Left colon (tissue), 2 donors: ENCODE results near the gene TRDN. TPM values are rescaled to one million over a fixed set of nuclear protein-coding genes. Genes with fewer than 3 reads are reported as not detected.
"Not testable (repeated sequence)": the region's sequence is repeated elsewhere in the genome, so short reads cannot be mapped to it uniquely, and the experiment has no call there.

ENCODE experiments used
- ATAC-seq: fragments of 200-7000 bp; cut with Tn5 transposase; one replicate; pipeline ENCODE4 v1.9.1; 2020; ENCODE audit warnings: mild to moderate bottlenecking, moderate library complexity
- DNase-seq, 2 donors: peaks; one replicate each; pipeline ENCODE4 v3.0.0-alpha.2; 2020
- intact Hi-C, 2 donors: fragments of 100-400 bp; cut with DNase I in 1 of 2; cut with micrococcal nuclease in 1 of 2; formaldehyde crosslinking; loops; one replicate each; pipeline versions ENCODE4 v1.11.2 to v1.14.0; 2022; cut with DNase I, micrococcal nuclease
- total RNA-seq, 2 donors: library from RNA; stranded (reverse); fragmentation: NEBNext Ultra II Directional; extraction: Animal tissue kit (Norgen Biotek cat#: 25700); gene quantifications; one replicate each; pipeline ENCODE4 v1.2.1, GENCODE V29; 2021
- donor health status: DM: no; HTN: no; CAD: no.
- donor health status: DM: yes; HTN: yes; CAD: no.

Gene TRDN
- total RNA-seq, 2 donors from 2014 or later, result not detected

DNA sequence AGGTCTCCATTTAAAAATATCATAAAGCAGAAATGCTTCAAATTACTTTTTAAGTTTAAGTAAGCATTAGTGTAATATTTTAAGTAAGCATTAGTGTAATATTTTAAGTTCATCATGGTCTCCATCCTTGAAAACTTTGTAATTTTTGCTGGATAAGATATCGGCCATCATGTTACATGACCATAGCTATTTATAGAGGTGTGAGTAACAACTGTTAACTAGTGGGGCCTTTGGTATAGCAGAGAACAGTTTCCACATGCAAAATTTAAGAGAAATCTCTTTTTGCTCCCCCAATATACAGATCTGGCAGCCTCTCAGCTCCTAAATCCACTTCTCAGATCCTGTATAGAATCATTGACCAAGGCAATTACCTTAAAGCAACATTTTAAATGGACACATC, 468 bp downstream of the TRDN start:
- no peak for ATAC-seq
- DNase-seq, result no peak
- intact Hi-C loops, result no loop called here

- intact Hi-C loops, result no loop called here
- ATAC-seq (no peak), DNase-seq (no peak)
Measured at GRCh38 chr6:123635567-123635966, 1.2 kb downstream of the TRDN start.

DNA sequence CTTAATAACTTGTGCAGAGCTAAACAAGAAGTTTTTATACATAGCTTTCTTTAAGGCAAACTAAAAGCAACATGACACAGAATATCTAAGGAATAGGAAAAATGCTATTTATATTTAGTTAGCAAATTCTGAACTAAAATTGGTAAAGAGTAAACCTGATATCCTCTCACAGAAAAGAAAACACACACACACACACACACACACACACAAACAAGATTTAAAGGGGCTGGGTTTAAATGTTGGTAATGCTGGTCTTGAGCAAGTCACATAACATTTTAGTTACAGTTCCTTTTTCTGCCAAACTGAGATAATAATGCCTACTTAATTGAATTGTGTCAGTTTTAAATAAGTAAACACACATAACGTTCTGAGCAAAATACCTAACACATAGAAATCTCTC, 1.6 kb downstream of the TRDN start:
- ATAC-seq (no peak), DNase-seq (no peak)
- intact Hi-C loops, result no loop called here

DNA sequence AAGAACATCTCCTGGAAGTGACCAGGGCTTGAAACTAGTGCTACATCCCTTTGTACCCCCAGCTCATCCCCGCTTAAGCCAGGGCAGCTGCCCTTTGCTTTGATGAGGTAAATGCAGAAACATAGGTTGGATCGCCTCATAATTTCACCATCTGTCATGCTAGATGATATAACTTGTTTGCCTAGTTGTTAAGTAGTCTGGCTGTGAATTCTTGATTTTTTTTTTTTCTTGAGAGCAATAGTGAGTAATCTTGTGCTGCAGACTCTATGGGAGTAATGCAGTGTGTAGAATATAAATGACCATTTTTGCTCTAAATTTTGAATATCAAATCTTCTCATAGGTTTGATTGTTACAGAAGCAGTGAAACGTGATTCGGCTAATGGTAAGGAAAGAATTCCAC, 4.1 kb downstream of the TRDN start:
- DNase-seq (no peak), ATAC-seq (no peak)
- intact Hi-C loops, result no loop called here

DNA sequence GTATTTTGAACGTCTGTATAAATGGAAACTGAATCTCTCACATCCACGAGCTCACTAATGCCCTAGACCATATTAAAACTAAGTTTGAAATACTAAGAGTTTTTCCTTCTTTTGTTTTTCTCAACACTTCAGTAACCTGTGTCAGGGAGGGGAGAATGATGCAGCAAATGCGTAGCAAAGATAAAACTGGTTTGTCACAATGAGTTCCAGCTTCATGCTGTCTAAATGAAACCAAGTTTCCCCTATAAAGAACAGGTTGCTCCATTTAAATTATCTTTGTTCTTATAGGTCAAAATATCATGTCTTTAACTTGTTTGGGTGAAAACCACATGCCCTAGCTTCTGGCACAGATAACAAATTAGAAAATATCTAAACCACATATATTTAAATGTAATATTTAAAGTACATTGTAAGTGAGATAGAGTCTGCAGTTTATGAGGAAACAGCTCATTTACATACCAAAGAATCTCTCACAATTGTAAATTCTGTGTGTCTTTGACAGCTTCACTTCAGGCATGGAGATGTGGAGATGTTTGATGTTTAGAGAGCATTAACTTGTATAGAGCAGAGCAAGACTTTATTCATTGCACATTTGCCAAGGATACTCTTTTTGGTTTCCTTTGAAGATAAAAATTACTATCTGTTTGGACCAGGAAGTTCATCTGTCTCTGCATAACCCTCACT, 7.3 kb downstream of the TRDN start:
- ATAC-seq (no peak), DNase-seq (no peak)
- intact Hi-C loops, result no loop called here

- intact Hi-C loops, result no loop called here
- DNase-seq, result no peak
- ATAC-seq, result no peak
Measured at GRCh38 chr6:123625696-123626095, 11.1 kb downstream of the TRDN start.

GRCh38 chr6:123622780-123623179, 14.0 kb downstream of the TRDN start:
- intact Hi-C loops, result no loop called here
- DNase-seq, result no peak
- no peak for ATAC-seq

DNA sequence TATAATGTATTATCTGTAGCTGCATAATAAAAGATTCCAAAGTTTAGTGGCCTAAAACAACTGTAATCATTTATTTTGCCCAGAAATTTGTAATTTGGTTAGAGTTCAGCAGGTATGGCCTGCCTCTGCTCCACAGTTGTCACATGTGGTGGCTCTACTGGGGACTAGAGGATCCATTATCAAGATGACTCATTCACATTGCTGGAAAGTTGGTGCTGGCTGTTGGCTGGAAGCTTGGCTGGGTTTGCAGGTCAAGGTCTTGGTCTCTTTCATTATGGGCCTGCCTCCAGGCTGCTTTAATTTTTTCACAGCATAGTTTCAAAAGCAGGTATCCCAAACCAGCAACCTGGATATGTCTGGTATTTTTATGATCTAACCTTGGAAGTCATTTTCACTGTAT, 17.6 kb downstream of the TRDN start:
- ATAC-seq, result no peak
- DNase-seq, result no peak
- intact Hi-C loops, result no loop called here

DNA sequence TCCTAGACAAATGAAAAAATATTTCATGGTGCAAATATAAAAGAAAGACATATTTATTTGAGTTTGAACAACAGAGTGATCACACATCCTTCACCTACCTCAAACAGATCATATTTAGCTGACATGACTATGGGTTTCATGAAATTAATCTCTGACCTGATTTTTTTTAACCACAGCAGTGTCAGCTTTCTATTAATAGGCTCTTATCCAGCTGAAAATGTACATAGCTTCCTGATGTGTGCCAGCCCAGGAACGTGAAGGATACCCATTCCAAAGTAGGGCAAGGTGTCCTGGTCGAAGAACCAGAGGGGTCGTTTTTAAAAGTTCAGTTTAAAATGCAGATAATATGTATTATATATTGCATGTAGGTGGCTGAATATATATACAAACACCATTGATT, 19.8 kb downstream of the TRDN start:
- intact Hi-C loops, result no loop called here
- ATAC-seq (no peak), DNase-seq (no peak)

DNA sequence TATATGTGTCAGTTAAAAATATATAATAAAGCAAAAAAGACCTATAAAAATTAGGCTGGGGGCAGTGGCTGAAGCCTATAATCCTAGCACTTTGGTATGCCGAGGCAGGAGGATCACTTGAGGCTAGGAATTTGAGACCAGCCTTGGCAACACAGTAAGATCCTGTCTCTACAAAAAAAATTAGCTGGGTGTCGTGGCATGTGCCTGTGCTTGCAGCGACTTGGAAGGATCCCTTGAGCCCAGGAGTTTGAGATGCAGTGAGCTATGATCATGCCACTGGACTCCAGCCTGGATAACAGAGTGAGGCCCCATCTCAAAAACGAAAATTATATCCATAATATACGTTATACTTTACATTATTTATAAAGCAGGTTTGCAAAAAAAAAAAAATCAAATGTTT, 20.7 kb downstream of the TRDN start:
- ATAC-seq, result no peak
- intact Hi-C loops, result no loop called here
- DNase-seq, result no peak

GRCh38 chr6:123610779-123611178, 26.0 kb downstream of the TRDN start:
- DNase-seq (no peak), ATAC-seq (no peak)
- intact Hi-C loops, result no loop called here

GRCh38 chr6:123604067-123604466, 32.7 kb downstream of the TRDN start:
- ATAC-seq, result no peak
- intact Hi-C loops, result no loop called here
- no peak for DNase-seq

- DNase-seq (no peak), ATAC-seq (no peak)
- intact Hi-C loops, result no loop called here
Measured at GRCh38 chr6:123598011-123598410, 38.7 kb downstream of the TRDN start.

DNA sequence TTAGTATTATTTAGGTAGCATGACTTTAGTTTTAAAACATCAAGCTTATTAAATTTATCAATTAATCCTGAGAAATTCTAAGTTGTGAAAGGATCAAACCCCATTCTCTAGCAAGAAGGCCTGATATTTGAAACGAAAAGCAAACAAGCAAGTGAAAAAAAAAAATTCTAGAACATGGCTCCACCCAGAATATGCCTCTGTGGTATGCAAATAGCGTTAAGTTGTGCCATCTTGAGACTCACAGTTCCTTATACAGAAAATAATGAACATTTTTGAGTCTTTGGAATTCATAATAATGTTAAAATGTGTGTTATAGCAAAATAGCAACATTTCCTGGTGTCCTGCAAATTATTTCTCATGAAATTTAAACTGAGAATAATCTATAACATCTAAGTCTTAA, 42.0 kb downstream of the TRDN start:
- ATAC-seq (no peak), DNase-seq (no peak)
- intact Hi-C loops, result no loop called here

GRCh38 chr6:123592426-123592825, 44.3 kb downstream of the TRDN start:
- intact Hi-C loops, result no loop called here
- ATAC-seq (no peak), DNase-seq (no peak)

DNA sequence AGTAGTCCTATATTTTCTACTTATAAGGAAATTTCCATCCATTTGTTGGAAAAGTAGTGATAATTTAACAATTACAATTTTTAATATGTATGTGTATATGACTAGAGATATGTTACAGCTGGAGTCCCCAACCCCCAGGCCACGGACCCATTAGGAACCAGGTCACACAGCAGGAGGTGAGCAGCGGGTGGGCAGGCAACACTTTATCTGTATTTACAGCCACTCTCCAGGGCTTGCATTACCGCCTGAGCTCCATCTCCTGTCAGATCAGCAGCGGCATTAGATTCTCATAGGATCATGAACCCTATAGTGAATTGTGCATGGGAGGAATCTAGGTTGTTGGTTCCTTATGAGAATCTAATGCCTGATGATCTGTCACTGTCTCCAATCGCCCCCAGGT, 46.8 kb downstream of the TRDN start:
- ATAC-seq (no peak), DNase-seq (no peak)
- intact Hi-C loops, result no loop called here

GRCh38 chr6:123589317-123589716, 47.4 kb downstream of the TRDN start:
- DNase-seq (no peak), ATAC-seq (no peak)
- intact Hi-C loops, result no loop called here

DNA sequence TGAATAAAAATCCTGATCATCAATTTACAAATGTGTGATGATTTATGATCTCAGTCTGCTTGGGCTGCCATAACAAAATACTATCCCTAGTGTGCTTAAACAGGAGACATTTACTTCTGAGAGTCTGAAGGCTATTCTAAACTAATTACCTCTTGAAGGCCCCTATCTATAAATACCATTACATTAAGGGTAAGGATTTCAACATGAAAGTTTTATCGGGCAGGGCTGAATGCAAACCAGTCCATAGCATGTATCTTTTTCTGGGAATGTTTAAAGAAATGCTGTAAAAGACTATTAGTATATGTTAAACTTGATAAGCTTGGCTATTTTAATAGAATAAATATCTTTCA, 48.2 kb downstream of the TRDN start:
- intact Hi-C loops, result no loop called here
- ATAC-seq, result no peak
- DNase-seq, result no peak

- ATAC-seq, result no peak
- intact Hi-C loops, result no loop called here
- DNase-seq, result no peak
Measured at GRCh38 chr6:123587838-123588545, 48.8 kb downstream of the TRDN start.

DNA sequence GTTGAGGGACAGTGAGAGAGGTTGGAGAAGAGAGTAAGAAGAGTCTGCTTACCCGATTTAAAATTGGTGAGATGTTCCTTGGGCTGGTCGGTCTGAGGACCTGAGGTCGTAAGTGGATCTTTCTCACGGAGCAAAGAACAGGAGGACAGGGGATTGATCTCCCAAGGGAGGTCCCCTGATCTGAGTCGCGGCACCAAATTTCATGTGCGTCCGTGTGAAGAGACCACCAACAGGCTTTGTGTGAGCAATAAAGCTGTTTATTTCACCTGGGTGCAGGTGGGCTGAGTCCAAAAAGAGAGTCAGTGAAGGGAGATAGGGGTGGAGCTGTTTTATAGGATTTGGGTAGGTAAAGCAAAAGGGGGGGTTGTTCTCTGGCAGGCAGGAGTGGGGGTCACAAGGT, 49.3 kb downstream of the TRDN start:
- DNase-seq, intact Hi-C loops, ATAC-seq: not testable (repeated sequence)

DNA sequence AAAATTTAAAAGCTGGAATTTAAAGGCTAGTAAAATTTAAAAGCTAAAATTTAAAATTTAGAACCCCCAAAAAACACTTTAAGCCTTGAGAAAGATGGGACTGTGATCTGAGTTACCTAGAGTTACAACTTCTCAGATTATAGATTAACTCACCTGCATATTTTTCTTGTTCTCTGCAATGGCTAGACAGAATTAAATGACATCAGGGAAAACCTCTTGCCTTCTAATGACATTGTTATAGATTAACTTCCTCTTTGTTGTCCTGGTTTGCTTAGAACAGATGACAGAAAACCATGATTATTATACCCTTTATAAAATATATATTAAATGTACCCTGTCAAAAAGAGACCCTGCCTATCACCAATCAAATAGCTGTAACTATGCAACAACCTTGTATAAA, 56.4 kb downstream of the TRDN start:
- DNase-seq (no peak), ATAC-seq (no peak)
- intact Hi-C loops, result no loop called here
